CD1c-positive myeloid dendritic cell (primary cell): ENCODE results near the gene U2AF1.
"Not testable (repeated sequence)": the region's sequence is repeated elsewhere in the genome, so short reads cannot be mapped to it uniquely, and the experiment has no call there.

ENCODE experiments used
- DNase-seq: peaks from one replicate; pipeline ENCODE4 v3.0.0-alpha.2; 2016; ENCODE audit errors: extremely low spot score

The U2AF1 gene

GRCh38 chr21:43076643-43077042, 30.7 kb downstream of the U2AF1 start:
- not testable (repeated sequence) for DNase-seq

- not testable (repeated sequence) for DNase-seq
These were observed 31.2 kb downstream of the U2AF1 start for GRCh38 chr21:43076023-43076637.

GRCh38 chr21:43075170-43076022, 32.0 kb downstream of the U2AF1 start, which contains the start of gene CBS:
Gene CBS (minus strand): TSS chr21:43075835. CDS start chr21:43072193, 3,642 bp downstream.
- not testable (repeated sequence) for DNase-seq

- not testable (repeated sequence) for DNase-seq
These were observed 32.8 kb downstream of the U2AF1 start for GRCh38 chr21:43074401-43075169.

GRCh38 chr21:43072742-43073141, 34.6 kb downstream of the U2AF1 start:
- not testable (repeated sequence) for DNase-seq

GRCh38 chr21:43069682-43070081, 37.7 kb downstream of the U2AF1 start:
- DNase-seq, result not testable (repeated sequence)

GRCh38 chr21:43068065-43068464, 39.3 kb downstream of the U2AF1 start:
- DNase-seq, result not testable (repeated sequence)

GRCh38 chr21:43066690-43067089, 40.7 kb downstream of the U2AF1 start:
- not testable (repeated sequence) for DNase-seq

- DNase-seq, result not testable (repeated sequence)
These were observed 41.4 kb downstream of the U2AF1 start for GRCh38 chr21:43065991-43066390.

- DNase-seq, result not testable (repeated sequence)
These were observed 43.0 kb downstream of the U2AF1 start for GRCh38 chr21:43064265-43064917.

GRCh38 chr21:43062955-43063664, 44.3 kb downstream of the U2AF1 start:
- DNase-seq, result not testable (repeated sequence)

- DNase-seq, result not testable (repeated sequence)
These were observed 54.3 kb downstream of the U2AF1 start for GRCh38 chr21:43053112-43053511.

GRCh38 chr21:43045876-43046821, 61.2 kb downstream of the U2AF1 start:
- not testable (repeated sequence) for DNase-seq

- DNase-seq, result not testable (repeated sequence)
These were observed 62.0 kb downstream of the U2AF1 start for GRCh38 chr21:43045165-43045875.

- DNase-seq, result not testable (repeated sequence)
These were observed 62.8 kb downstream of the U2AF1 start for GRCh38 chr21:43044547-43044946.

- not testable (repeated sequence) for DNase-seq
These were observed 64.1 kb downstream of the U2AF1 start for GRCh38 chr21:43043291-43043690.
